ENCODE results near the gene ATXN7L3. TPM values are rescaled to one million over a fixed set of nuclear protein-coding genes. Genes with fewer than 3 reads are reported as not detected.

Gene ATXN7L3
- total RNA-seq, 2 donors from 2014 or later, result 65.9 to 77.3 TPM

- TF ChIP-seq, protein P1, sequence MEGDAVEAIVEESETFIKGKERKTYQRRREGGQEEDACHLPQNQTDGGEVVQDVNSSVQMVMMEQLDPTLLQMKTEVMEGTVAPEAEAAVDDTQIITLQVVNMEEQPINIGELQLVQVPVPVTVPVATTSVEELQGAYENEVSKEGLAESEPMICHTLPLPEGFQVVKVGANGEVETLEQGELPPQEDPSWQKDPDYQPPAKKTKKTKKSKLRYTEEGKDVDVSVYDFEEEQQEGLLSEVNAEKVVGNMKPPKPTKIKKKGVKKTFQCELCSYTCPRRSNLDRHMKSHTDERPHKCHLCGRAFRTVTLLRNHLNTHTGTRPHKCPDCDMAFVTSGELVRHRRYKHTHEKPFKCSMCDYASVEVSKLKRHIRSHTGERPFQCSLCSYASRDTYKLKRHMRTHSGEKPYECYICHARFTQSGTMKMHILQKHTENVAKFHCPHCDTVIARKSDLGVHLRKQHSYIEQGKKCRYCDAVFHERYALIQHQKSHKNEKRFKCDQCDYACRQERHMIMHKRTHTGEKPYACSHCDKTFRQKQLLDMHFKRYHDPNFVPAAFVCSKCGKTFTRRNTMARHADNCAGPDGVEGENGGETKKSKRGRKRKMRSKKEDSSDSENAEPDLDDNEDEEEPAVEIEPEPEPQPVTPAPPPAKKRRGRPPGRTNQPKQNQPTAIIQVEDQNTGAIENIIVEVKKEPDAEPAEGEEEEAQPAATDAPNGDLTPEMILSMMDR (IDR thresholded peaks at IDR 0.05), result no peak
- H3K9me3 ChIP-seq, result no peaks in the 10 kb centered on the region
These were observed 23.4 kb downstream of the ATXN7L3 start for GRCh38 chr17:44176257-44176656.

GRCh38 chr17:44174427-44174826 is 25.3 kb downstream of the ATXN7L3 start:
- Histone ChIP-seq H3K27ac (no peak overlapping the region), H3K27me3 (no peaks in the 10 kb centered on the region), H3K9ac (ENCODE audit: low read depth in 2 of 2, low read length in 2 of 2) (no peak overlapping the region), H3K36me3 (no peaks in the 10 kb centered on the region), H3K4me3 (no peak overlapping the region), H3K4me1 (no peaks in the 10 kb centered on the region), H3K9me3 (no peaks in the 10 kb centered on the region)
- DNase-seq, result no peak
- intact Hi-C loops (cut with DNase I), result no loop called here
- TF ChIP-seq, protein P1 (IDR thresholded peaks at IDR 0.05), result no peak

More at GRCh38 chr17:44176257-44176656, 23.4 kb downstream of the ATXN7L3 start:
- H3K4me3 ChIP-seq, result no peak overlapping the region
- no peak overlapping the region for H3K9ac ChIP-seq (ENCODE audit: low read depth in 2 of 2, low read length in 2 of 2)
- H3K27me3 ChIP-seq, result no peaks in the 10 kb centered on the region
- no peaks in the 10 kb centered on the region for H3K4me1 ChIP-seq
- no peak overlapping the region for H3K27ac ChIP-seq
- DNase-seq, result no peak
- H3K36me3 ChIP-seq, result no peaks in the 10 kb centered on the region
- intact Hi-C loops (cut with DNase I), result no loop called here

GRCh38 chr17:44171931-44172455 is 27.7 kb downstream of the ATXN7L3 start:
- Histone ChIP-seq H3K4me1 (no peaks in the 10 kb centered on the region), H3K36me3 (no peaks in the 10 kb centered on the region), H3K4me3 (no peak overlapping the region), H3K9me3 (no peaks in the 10 kb centered on the region), H3K9ac (ENCODE audit: low read depth in 2 of 2, low read length in 2 of 2) (no peak overlapping the region), H3K27me3 (no peaks in the 10 kb centered on the region), H3K27ac (no peak overlapping the region)
- TF ChIP-seq, protein P1 (IDR thresholded peaks at IDR 0.05), result no peak
- no peak for DNase-seq
- intact Hi-C loops (cut with DNase I), result no loop called here

DNA sequence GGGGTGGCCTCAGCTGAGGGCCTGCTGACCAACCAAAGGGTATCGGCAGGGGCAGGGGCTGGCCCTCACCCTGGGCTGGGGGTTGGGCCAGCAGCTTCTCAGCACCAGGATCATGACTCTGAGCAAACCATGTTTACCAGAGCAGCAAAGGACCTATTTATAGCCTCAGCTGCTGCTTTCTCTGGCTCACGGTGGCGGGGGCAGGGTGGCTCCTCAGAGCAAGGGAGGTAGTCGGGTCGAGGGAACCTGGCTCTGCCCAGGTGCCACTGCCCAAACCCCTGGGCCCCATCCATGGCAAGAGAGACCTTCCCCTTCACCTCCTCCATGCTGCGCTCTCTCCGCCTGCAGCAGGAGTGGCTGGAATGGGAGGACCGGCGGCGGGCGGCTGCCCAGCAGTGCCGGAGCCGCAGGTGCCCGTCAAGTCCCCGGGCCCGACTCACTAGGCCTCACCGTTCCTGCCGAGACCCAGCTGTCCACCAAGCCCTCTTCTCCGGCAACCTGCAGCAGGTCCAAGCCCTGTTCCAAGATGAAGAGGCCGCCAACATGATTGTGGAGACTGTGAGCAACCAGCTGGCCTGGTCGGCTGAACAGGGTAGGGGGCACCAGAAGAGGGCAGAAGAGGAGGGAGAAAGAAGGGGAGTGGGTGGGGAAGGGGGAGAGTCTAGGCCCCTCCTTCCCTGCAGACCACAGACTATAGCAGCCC is 29.0 kb downstream of the ATXN7L3 start, which contains the start of gene ASB16:
Gene ASB16, plus strand, starts transcription at position 206 of the 703 bp plus-strand sequence. Its CDS starts 86 bp downstream, at position 292.
- H3K27ac ChIP-seq, result no peak within 1 kb of the TSS
- H3K27me3 ChIP-seq, result no peaks in the 10 kb centered on the region
- no peak for DNase-seq
- H3K9me3 ChIP-seq, result no peaks in the 10 kb centered on the region
- intact Hi-C loops (cut with DNase I), result no loop called here
- H3K4me1 ChIP-seq, result no peaks in the 10 kb centered on the region
- H3K36me3 ChIP-seq, result no peaks in the 10 kb centered on the region
- no peak within 1 kb of the TSS for H3K4me3 ChIP-seq
- TF ChIP-seq, protein P1 (IDR thresholded peaks at IDR 0.05), result no peak
- H3K9ac ChIP-seq (ENCODE audit: low read depth in 2 of 2, low read length in 2 of 2), result no peak within 1 kb of the TSS

GRCh38 chr17:44170135-44170498 is 29.6 kb downstream of the ATXN7L3 start:
- H3K9ac ChIP-seq (ENCODE audit: low read depth in 2 of 2, low read length in 2 of 2), result no peak overlapping the region
- H3K9me3 ChIP-seq, result no peaks in the 10 kb centered on the region
- H3K4me1 ChIP-seq, result no peaks in the 10 kb centered on the region
- no peak for DNase-seq
- H3K27me3 ChIP-seq, result no peaks in the 10 kb centered on the region
- intact Hi-C loops (cut with DNase I), result no loop called here
- H3K4me3 ChIP-seq, result no peak overlapping the region
- no peak overlapping the region for H3K27ac ChIP-seq
- TF ChIP-seq, protein P1 (IDR thresholded peaks at IDR 0.05), result no peak
- H3K36me3 ChIP-seq, result no peaks in the 10 kb centered on the region
